Measurements from ENCODE around the gene MAT1A. TPM values are rescaled to one million over a fixed set of nuclear protein-coding genes. Genes with fewer than 3 reads are reported as not detected.

MAT1A gene
- total RNA-seq, 4 donors from 2014 or later, result 0.22 to 0.39 (median 0.25) TPM; not detected in 1

GRCh38 chr10:80270887-80271286 lies 18.6 kb downstream of the MAT1A start:
- Histone ChIP-seq H3K4me3 (replicated peaks in 1 of 3) (no peak overlapping the region), H3K27me3 (no peaks in the 10 kb centered on the region), H3K27ac (no peak overlapping the region), H3K36me3 (no peaks in the 10 kb centered on the region), H3K9me3 (no peaks in the 10 kb centered on the region), H3K4me1 (no peaks in the 10 kb centered on the region)
- no peak for DNase-seq
- intact Hi-C loops (cut with DNase I), result no loop called here
- 89 to 91% methylated on average over 7 of the region's 7 CpGs for WGBS, 2 donors
- TF ChIP-seq CTCF (IDR thresholded peaks at IDR 0.05) (no peak), POLR2A (IDR thresholded peaks at IDR 0.05) (no peak)

- WGBS, 2 donors, result 54 to 65% methylated on average over 4 of the region's 4 CpGs
- Histone ChIP-seq H3K9me3 (no peaks in the 10 kb centered on the region), H3K36me3 (no peaks in the 10 kb centered on the region), H3K27me3 (no peaks in the 10 kb centered on the region), H3K4me3 (replicated peaks in 1 of 3) (no peak overlapping the region), H3K4me1 (no peaks in the 10 kb centered on the region), H3K27ac (no peak overlapping the region)
- intact Hi-C loops (cut with DNase I), result no loop called here
- DNase-seq, result no peak
- TF ChIP-seq POLR2A (IDR thresholded peaks at IDR 0.05) (no peak), CTCF (IDR thresholded peaks at IDR 0.05) (no peak)
Observed at GRCh38 chr10:80268938-80269588, 20.4 kb downstream of the MAT1A start.

GRCh38 chr10:80268266-80268665 lies 21.2 kb downstream of the MAT1A start:
- Histone ChIP-seq H3K27me3 (no peaks in the 10 kb centered on the region), H3K4me3 (replicated peaks in 1 of 3) (no peak overlapping the region), H3K9me3 (no peaks in the 10 kb centered on the region), H3K4me1 (no peaks in the 10 kb centered on the region), H3K27ac (no peak overlapping the region), H3K36me3 (no peaks in the 10 kb centered on the region)
- DNase-seq, result no peak
- WGBS, 2 donors, result 80 to 81% methylated on average over 2 of the region's 2 CpGs
- intact Hi-C loops (cut with DNase I), result no loop called here
- no peak for TF ChIP-seq POLR2A (IDR thresholded peaks at IDR 0.05)
- TF ChIP-seq CTCF (IDR thresholded peaks at IDR 0.05), result no peak

GRCh38 chr10:80266513-80266863 lies 23.0 kb downstream of the MAT1A start:
- no peaks in the 10 kb centered on the region for H3K9me3 ChIP-seq
- no peak for TF ChIP-seq POLR2A (IDR thresholded peaks at IDR 0.05)
- no peak for TF ChIP-seq CTCF (IDR thresholded peaks at IDR 0.05)
- intact Hi-C loops (cut with DNase I), result no loop called here
- H3K4me3 ChIP-seq (replicated peaks in 1 of 3), result no peak overlapping the region
- no peaks in the 10 kb centered on the region for H3K36me3 ChIP-seq
- no peak for DNase-seq
- no peaks in the 10 kb centered on the region for H3K4me1 ChIP-seq
- no peaks in the 10 kb centered on the region for H3K27me3 ChIP-seq
- H3K27ac ChIP-seq, result no peak overlapping the region
- WGBS, 2 donors, result 88 to 93% methylated on average over 4 of the region's 4 CpGs

- 44 to 52% methylated on average over 3 to 8 of the region's 15 CpGs for WGBS, 2 donors
- DNase-seq, result no peak
- H3K4me3 ChIP-seq (replicated peaks in 1 of 3), result no peak overlapping the region
- no peaks in the 10 kb centered on the region for H3K9me3 ChIP-seq
- no peak overlapping the region for H3K27ac ChIP-seq
- TF ChIP-seq CTCF (IDR thresholded peaks at IDR 0.05), result no peak
- no peak for TF ChIP-seq POLR2A (IDR thresholded peaks at IDR 0.05)
- H3K27me3 ChIP-seq, result no peaks in the 10 kb centered on the region
- H3K4me1 ChIP-seq, result no peaks in the 10 kb centered on the region
- no peaks in the 10 kb centered on the region for H3K36me3 ChIP-seq
- intact Hi-C loops (cut with DNase I), result no loop called here
Observed at GRCh38 chr10:80265740-80266512, 23.5 kb downstream of the MAT1A start.
